ENCODE results near the gene TNFAIP3.
A peak's percentile ranks its signal among the peaks of the same experiment; 100 is the strongest.

Gene TNFAIP3

DNA sequence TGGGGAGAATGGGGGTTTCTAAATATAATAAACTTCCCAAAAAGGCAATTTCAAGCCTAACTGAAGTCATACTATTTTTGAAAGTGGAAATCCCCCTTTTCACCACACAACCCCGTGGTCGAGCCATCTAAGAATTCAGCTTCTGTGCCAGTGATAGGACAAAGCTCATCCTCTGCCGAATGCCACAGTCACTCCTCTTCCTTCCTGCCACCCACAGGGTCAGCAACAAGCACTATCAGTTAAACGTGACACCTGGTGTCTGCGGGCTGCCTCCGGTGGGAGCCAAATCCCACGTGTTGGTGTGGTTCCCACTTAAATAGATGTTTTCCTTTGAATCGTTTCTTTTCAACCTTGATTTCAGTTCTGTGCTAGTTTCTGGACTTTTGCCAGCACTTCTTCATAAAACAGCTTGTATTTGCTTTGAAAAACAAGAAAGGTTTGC is 60.7 kb downstream of the TNFAIP3 start:
- DNase-seq, result peak; percentile 82

DNA sequence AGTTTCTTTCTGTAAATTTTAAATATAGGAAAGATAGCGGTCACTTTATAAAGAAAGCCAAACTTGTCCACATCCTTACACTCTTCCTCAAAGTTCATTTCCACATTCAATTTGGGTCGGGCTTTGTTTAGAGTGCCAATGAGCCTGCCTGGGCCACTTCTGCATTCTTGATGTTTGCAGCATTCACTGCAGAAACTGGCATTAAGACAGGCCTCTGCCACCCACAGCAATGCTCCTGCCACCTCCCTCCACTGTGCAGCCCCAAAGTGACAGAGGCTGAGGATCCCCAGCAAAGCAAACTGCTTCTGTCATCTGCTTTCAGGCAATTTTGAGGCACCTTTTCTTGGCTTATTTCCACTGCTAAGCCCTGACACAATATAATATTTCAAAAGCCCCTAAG is 61.2 kb downstream of the TNFAIP3 start:
- DNase-seq, result no peak

DNA sequence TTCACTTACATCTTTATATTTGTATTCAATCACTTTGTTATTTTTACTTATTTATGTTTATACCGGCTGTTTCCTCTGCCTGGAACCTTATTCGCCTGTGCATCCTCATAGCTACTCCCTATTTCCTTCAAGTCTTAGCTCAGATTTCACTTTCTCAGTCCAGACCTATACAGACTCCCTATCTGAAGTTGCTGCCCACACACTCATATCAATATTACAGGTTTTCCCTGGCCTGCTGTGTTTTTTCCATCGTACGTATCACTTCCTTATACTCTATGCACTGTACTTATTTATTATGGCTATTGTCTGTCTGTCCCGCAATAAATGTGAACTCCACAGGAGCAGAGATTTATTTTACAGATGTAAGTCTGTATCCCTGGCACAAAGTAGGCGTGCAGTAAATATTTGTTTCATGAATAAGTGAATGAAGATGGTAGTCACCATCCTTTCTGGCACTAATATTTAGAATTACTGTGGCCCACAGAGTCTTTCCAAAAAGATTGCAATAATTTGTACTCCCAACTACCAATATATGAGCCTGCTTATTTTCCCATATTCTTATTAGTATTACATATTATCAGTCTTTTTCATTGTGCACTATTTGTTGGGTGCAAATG is 64.9 kb downstream of the TNFAIP3 start:
- DNase-seq, result no peak
